Duodenal mucosa (tissue), 2 donors: ENCODE data around the gene SLC9B2.

Experiments used
- H3K27ac ChIP-seq: one replicate; pipeline ENCODE4 v1.7.0; 2013; ENCODE audit warnings: low read depth, low read length
- H3K27me3 ChIP-seq, 2 donors: one replicate each; pipeline ENCODE4 v1.7.0; 2013; ENCODE audit warnings: low read length in 2 of 2, control low read depth in 1 of 2; ENCODE audit not compliant: insufficient read depth in 2 of 2, control insufficient read depth in 1 of 2
- H3K36me3 ChIP-seq, 2 donors: one replicate each; pipeline ENCODE4 v1.7.0; 2013; ENCODE audit warnings: low read length in 2 of 2, control low read depth in 1 of 2; ENCODE audit not compliant: insufficient read depth in 2 of 2, control insufficient read depth in 1 of 2
- H3K4me1 ChIP-seq, 2 donors: one replicate each; pipeline ENCODE4 v1.7.0; 2013; ENCODE audit warnings: low read length in 2 of 2, control low read depth in 1 of 2; ENCODE audit not compliant: insufficient read depth in 2 of 2, control insufficient read depth in 1 of 2
- H3K4me3 ChIP-seq, 2 donors: one replicate each; pipeline ENCODE4 v1.7.0; 2013; ENCODE audit warnings: low read length in 2 of 2, low read depth in 1 of 2
- H3K9ac ChIP-seq, 2 donors: one replicate each; pipeline ENCODE4 v1.7.0; 2013; ENCODE audit warnings: low read length in 2 of 2, low read depth in 1 of 2
- H3K9me3 ChIP-seq, 2 donors: one replicate each; pipeline ENCODE4 v1.7.0; 2013; ENCODE audit warnings: low read length in 2 of 2, control low read depth in 1 of 2; ENCODE audit not compliant: control insufficient read depth in 1 of 2

Gene SLC9B2

DNA sequence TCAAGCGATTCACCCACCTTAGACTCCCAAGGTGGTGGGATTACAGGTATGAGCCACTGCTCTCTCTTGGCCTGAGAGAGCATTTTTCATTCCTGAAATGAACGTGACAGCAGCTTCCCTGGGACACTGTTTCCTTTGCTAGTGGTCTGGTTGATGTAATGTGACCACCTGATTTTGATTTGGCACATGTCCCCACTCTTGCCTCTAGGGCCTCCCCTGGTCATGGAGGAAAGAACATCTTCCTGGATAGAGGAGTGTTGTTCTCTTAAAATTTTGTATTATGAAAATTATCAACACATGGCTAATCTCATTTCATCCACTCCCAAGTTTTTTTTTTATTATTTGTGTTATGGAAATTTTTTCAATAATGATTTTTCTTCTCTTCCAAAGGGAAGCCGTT lies 23.8 kb downstream of the SLC9B2 start:
- Histone ChIP-seq H3K4me3 (no peak overlapping the region), H3K27ac (no peak overlapping the region), H3K9ac (no peak overlapping the region), H3K36me3 (no peaks in the 10 kb centered on the region), H3K4me1 (no peaks in the 10 kb centered on the region), H3K27me3 (no peaks in the 10 kb centered on the region), H3K9me3 (no peaks in the 10 kb centered on the region)

DNA sequence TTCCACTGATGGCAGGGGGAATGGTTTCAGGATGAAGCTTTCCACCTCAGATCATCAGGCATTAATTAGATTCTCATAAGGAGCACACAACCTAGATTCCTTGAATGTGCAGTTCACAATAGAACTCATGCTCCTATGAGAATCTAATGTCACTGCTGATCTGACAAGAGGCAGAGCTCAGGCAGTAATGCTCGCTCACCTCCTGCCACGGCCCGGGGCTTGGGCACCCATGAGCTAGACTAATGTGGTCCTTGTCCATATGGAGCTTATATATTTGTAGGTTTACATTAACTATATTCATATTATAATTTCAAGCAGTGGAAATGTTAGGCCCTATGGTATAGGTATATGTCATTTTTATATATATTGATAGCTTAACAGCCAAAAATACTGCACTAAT lies 24.4 kb downstream of the SLC9B2 start:
- H3K4me1 ChIP-seq = no peaks in the 10 kb centered on the region
- no peaks in the 10 kb centered on the region for H3K36me3 ChIP-seq
- H3K4me3 ChIP-seq = no peak overlapping the region
- H3K27me3 ChIP-seq = no peaks in the 10 kb centered on the region
- H3K27ac ChIP-seq = no peak overlapping the region
- H3K9me3 ChIP-seq = no peaks in the 10 kb centered on the region
- H3K9ac ChIP-seq = no peak overlapping the region

DNA sequence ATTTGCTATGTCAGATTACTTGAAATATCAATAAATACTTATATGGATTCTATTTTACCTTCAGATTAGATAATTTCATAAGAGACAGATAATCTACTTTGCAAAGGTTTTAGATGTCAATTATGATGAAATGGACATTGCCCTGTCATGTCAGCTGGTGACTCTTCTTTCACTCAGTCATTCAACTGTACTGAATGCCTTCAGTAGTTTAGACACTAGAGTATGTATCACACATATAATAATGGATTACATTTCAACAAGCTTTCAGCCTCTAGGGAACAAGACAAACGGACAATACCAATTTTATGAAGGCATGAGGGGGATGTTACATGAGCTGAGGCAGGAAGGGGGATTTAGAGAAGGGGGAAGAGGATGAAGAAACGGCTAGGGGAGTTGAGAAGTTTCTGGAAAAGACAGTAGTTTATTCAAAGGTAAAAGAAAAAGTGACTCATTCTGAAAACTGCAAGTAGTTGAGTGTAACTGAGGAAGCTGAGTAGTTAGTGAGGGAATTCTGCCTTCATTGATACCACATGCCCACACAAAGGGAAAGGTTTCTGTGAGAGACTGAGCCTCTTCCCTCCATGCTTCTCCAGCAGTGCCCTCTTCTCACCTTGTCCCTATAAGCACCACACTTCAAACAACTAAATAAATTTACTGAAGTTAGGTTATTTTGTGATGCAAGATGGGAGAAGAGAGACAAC lies 25.7 kb downstream of the SLC9B2 start:
- no peaks in the 10 kb centered on the region for H3K4me1 ChIP-seq
- H3K9ac ChIP-seq = no peak overlapping the region
- H3K27me3 ChIP-seq = no peaks in the 10 kb centered on the region
- no peak overlapping the region for H3K27ac ChIP-seq
- no peak overlapping the region for H3K4me3 ChIP-seq
- H3K36me3 ChIP-seq = no peaks in the 10 kb centered on the region
- no peaks in the 10 kb centered on the region for H3K9me3 ChIP-seq

DNA sequence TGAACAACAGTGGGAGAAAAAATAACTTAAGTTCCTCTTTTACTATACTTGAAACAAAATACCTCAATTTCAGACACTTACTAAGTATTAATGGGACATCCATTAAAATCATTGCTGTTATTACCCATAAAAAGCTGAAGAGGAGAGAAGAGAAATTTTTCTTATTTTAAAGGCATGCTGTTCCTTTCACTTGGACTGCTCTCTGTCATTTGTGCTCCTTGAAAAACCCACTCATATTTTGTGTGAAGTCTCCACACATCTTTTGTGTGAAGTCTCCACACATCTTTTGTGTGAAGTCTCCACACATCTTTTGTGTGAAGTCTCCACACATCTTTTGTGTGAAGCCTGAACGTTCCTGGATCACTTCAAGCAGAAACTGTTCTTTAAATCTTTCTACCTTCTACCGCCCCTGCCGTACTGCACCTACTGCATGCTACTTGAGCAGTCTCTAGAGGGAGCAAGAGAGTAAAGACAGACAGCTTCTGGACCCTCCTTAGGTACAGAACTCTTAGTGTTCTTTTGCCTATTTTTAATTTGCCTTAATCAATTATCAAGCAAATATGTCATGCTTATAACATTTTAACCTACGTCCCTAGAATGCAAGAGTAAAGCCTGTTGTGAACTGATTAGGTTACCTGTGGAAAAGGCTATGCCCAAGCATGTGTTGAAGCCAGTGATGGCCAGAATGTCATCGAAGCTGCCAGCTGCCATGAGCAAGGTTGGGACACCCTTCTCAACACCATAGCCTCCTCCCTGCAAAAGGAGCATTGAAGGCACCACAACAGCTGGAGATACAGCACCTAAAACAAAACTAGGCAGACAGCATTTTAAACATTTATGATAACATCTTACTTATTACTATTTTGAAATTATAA lies 29.9 kb downstream of the SLC9B2 start:
- H3K36me3 ChIP-seq = peaks cover 0 to 4% of the 10 kb centered on the region in 2 donors

GRCh38 chr4:103044183-103044582 lies 32.4 kb downstream of the SLC9B2 start:
- Histone ChIP-seq H3K9ac (no peak overlapping the region), H3K4me1 (peaks cover 0 to 4% of the 10 kb centered on the region in 2 donors), H3K27me3 (no peaks in the 10 kb centered on the region), H3K9me3 (no peaks in the 10 kb centered on the region), H3K4me3 (no peak overlapping the region), H3K27ac (no peak overlapping the region), H3K36me3 (peaks cover 0 to 4% of the 10 kb centered on the region in 2 donors)

More for the DNA sequence above, 29.9 kb downstream of the SLC9B2 start:
- Histone ChIP-seq H3K27me3 (no peaks in the 10 kb centered on the region), H3K27ac (no peak overlapping the region), H3K9me3 (no peaks in the 10 kb centered on the region), H3K4me1 (peaks cover 0 to 4% of the 10 kb centered on the region in 2 donors), H3K4me3 (no peak overlapping the region), H3K9ac (no peak overlapping the region)

GRCh38 chr4:103036169-103036568 lies 40.4 kb downstream of the SLC9B2 start:
- H3K9me3 ChIP-seq = no peaks in the 10 kb centered on the region
- no peaks in the 10 kb centered on the region for H3K36me3 ChIP-seq
- H3K4me1 ChIP-seq = no peaks in the 10 kb centered on the region
- no peaks in the 10 kb centered on the region for H3K27me3 ChIP-seq
- H3K9ac ChIP-seq = no peak overlapping the region
- no peak overlapping the region for H3K4me3 ChIP-seq
- H3K27ac ChIP-seq = no peak overlapping the region

DNA sequence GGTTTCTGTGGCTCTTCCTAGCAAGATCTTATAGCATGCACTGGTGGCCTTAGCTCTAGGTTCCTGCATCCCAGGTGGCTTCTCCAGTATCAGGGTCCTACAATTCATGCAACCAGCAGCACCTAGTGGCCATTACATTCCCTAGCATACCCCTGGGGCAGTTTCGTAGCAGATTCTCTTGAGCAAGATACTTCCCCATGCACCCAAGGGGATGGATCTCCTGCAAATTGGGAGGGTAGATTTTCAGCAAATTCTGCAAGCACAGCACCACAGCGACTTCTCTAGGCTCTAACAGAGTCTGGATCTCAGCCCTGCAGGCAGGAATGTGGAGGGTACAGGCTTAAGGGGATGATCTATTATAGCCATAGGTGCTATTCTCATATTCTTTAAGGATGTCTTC lies 44.0 kb downstream of the SLC9B2 start:
- H3K27me3 ChIP-seq = no peaks in the 10 kb centered on the region

GRCh38 chr4:103030791-103031190 lies 45.8 kb downstream of the SLC9B2 start:
- Histone ChIP-seq H3K9me3 (no peaks in the 10 kb centered on the region), H3K36me3 (no peaks in the 10 kb centered on the region), H3K4me1 (no peaks in the 10 kb centered on the region), H3K4me3 (no peak overlapping the region), H3K27ac (no peak overlapping the region), H3K9ac (no peak overlapping the region), H3K27me3 (no peaks in the 10 kb centered on the region)

More for the DNA sequence above, 44.0 kb downstream of the SLC9B2 start:
- H3K9me3 ChIP-seq = no peaks in the 10 kb centered on the region
- H3K4me1 ChIP-seq = no peaks in the 10 kb centered on the region
- H3K4me3 ChIP-seq = no peak overlapping the region
- no peak overlapping the region for H3K9ac ChIP-seq
- H3K27ac ChIP-seq = no peak overlapping the region
- no peaks in the 10 kb centered on the region for H3K36me3 ChIP-seq

DNA sequence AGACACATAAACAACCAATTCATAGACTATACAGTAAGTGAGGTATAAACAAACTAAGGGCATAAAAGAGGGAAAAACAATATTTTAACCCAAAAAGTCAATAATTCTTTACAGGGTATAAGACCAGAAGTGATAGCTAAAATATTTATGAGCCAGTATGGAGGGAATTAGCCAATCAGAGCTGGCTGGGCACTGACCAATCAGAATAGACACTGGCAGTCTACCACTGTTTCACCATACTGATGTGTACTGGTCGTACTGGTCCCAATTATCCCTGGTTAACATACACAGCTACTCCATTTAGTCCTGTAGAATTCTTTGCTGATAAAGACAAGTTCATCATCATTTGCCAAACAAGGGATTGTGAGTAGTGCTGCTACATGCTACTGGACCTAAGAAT lies 47.3 kb downstream of the SLC9B2 start:
- Histone ChIP-seq H3K27me3 (no peaks in the 10 kb centered on the region), H3K4me3 (no peak overlapping the region), H3K36me3 (no peaks in the 10 kb centered on the region), H3K4me1 (peaks cover 0 to 8% of the 10 kb centered on the region in 2 donors), H3K9me3 (no peaks in the 10 kb centered on the region), H3K9ac (no peak overlapping the region), H3K27ac (no peak overlapping the region)

DNA sequence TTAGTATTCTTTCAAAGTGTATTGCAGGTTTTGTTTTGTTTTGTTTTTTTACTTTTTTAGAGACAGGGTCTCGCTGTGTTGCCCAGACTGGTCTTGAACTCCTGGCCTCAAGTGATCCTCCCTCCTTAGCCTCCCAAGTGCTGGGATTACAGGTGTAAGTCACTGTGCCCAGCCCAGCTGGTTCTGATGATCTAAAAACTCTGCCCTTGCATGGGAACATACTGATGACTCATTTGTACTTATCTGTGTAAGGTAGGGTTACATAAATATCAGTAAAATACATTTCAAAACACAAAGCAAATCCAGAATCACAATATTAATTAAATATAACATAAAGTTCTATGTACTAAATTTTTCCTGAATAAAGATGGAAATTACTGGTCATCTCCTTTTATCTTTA lies 49.7 kb downstream of the SLC9B2 start:
- Histone ChIP-seq H3K9ac (no peak overlapping the region), H3K27me3 (no peaks in the 10 kb centered on the region), H3K36me3 (no peaks in the 10 kb centered on the region), H3K4me1 (peaks cover 0 to 8% of the 10 kb centered on the region in 2 donors), H3K4me3 (no peak overlapping the region), H3K27ac (no peak overlapping the region), H3K9me3 (no peaks in the 10 kb centered on the region)
